A673 (cell line): ENCODE measurements around the gene ZBTB20.

Source experiments
- EZH2 ChIP-seq: fragments of 200-600 bp; sonication (generic); IDR thresholded peaks from 2 replicates; pipeline ENCODE4 v1.6.1; 2017; ENCODE audit warnings: borderline replicate concordance, low read depth, mild to moderate bottlenecking, mixed read lengths, antibody characterized with exemption, low read length; ENCODE audit not compliant: poor library complexity, severe bottlenecking
- TF ChIP-seq, protein P1 (sequence below): fragments of 300-800, 200-600 bp; sonication (generic); conservative IDR thresholded peaks from 2 replicates; pipeline ENCODE4 v1.5.1; 2017; ENCODE audit warnings: low read depth, mild to moderate bottlenecking, antibody characterized with exemption, low read length, moderate library complexity, mixed read lengths

DNA sequence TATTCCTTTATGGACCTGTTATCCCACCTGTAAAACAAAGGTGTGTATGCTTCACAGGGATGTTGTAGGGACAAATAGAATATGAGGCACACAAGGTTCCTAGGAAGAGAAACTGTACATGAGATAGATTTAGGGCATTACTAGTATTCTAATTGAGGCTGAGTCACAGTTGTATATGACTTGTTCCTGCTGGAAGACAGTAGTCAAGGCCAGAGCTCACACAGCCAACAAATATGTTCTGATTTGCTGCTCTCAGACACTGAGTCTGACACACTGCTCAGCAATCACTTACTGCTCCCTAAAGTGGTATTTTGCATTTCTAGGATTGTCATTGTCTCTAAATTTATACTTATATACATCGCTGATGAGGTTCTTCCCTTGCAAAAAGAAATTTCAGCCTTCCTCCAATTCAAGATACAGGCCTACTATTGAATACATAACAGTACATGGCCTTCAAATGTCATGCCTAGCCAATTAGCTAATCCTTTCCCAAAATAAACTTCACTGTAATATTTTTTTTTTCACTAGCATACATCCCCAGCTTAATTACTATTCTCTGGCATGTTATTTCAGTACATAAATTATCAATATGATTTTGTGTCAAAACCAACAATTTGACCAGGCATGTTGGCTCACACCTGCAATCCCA is 783.4 kb downstream of the ZBTB20 start:
- TF ChIP-seq, protein P1, sequence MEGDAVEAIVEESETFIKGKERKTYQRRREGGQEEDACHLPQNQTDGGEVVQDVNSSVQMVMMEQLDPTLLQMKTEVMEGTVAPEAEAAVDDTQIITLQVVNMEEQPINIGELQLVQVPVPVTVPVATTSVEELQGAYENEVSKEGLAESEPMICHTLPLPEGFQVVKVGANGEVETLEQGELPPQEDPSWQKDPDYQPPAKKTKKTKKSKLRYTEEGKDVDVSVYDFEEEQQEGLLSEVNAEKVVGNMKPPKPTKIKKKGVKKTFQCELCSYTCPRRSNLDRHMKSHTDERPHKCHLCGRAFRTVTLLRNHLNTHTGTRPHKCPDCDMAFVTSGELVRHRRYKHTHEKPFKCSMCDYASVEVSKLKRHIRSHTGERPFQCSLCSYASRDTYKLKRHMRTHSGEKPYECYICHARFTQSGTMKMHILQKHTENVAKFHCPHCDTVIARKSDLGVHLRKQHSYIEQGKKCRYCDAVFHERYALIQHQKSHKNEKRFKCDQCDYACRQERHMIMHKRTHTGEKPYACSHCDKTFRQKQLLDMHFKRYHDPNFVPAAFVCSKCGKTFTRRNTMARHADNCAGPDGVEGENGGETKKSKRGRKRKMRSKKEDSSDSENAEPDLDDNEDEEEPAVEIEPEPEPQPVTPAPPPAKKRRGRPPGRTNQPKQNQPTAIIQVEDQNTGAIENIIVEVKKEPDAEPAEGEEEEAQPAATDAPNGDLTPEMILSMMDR: no peak
- TF ChIP-seq EZH2: no peak
